Activated T-cell treated with anti-CD3 and anti-CD28 coated beads for 1 hour (primary cell): ENCODE measurements around the gene NR2C2AP.
"Not testable (repeated sequence)": the region's sequence is repeated elsewhere in the genome, so short reads cannot be mapped to it uniquely, and the experiment has no call there.

Experiments
- DNase-seq: peaks from one replicate; pipeline ENCODE4 v3.0.0-alpha.2; 2020; ENCODE audit warnings: low read depth

NR2C2AP gene

DNA sequence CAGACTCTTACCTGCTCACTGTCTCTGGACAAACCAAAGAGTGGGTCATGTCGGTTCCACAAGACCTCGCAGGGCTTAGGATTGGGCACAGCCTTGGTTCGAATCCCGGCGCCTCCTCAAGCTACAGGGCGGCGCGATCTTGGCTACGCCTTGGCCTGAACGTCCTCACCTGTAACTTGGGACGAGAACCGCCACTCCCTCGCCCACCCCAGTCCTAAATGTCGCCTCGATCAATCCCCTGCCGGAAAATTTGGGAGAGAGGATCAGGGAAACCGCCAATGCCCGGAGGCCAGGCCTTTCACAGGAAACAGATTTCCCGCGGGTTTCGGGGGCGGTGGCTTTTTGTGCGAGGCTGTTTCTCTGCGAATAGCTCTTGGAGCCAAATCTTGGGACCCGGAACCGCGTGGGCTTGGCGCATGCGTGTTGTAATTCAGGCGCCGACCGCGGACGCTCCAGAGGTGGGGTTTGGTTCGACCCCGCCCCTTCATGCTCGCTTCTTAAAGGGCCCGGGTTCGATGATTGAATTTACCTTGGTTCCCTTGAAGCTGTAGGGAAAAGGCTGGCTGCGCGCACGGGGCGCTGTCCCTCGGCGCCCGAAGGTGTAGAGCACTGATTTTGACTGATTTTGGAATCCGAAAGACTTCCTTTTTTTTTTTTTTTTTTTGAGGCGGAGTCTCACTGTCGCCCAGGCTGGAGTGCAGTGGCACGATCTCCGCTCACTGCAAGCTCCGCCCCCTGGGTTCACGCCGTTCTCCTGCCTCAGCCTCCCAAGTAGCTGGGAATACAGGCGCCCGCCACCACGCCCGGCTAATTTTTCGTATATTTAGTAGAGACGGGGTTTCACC is at the start of gene NR2C2AP:
Gene NR2C2AP, minus strand, starts transcription at position 403 of the 845 bp plus-strand sequence. Its CDS starts 354 bp downstream, at position 49.
- peak; percentile 89 for DNase-seq

GRCh38 chr19:19250196-19250801 is 47.1 kb upstream of the NR2C2AP start:
- DNase-seq: no peak

DNA sequence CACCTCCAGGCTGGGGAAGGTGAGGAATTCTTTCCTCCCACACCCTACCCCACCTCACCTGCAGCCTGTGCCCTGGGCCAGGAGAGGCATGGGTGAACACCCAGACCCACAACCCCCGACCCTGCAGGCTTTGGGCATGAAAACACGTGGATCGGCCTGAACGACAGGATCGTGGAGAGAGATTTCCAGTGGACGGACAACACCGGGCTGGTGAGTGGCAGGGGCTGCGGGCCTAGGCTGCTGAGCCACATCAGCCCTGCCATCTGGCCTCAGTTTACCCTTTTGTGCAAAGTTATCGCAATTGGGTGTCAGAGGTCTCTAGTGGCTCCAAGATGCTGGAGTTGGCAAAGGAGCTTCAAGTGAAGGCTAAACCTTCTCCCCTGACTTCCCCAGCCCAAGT is 37.3 kb upstream of the NR2C2AP start:
- no peak for DNase-seq

DNA sequence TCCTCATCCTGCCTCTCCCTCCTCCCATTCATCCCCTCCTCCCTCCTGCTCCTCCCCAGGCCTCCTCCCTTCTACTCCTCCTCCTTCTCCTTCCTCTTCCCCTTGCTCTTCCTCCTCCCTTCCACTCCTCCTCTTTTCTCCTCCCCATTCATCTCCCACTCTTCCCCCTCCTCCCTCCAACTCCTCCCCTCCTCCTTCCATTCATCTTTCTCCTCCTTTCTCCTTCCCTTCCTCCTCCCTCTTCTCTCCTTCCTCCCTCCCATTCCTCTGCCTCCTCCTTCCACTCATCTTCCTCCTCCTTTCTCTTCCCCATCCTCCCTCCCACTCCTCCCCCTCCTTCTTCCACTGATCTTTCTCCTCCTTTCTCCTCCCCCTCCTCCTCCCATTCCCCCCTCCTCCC is 36.5 kb upstream of the NR2C2AP start:
- DNase-seq: no peak

GRCh38 chr19:19238126-19238894 is 35.1 kb upstream of the NR2C2AP start:
- DNase-seq: no peak

DNA sequence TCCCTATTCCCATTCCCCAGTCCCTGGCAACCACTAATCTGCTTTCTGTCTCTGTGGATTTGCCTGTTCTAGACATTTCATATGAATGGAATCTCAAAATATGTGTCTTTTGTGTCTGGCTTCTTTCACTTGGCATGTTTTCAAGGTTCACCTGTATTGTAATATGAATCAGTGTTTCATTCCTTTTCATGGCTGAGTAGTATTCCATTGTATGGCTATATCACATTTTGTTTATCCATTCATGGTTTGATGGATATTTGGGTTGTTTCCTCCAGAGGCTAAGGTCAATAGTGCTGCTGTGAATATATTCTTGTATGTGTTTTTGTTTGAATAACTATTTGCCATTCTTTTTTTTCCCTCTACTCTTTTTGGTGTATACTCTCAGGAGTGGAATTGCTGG is 33.0 kb upstream of the NR2C2AP start:
- no peak for DNase-seq

DNA sequence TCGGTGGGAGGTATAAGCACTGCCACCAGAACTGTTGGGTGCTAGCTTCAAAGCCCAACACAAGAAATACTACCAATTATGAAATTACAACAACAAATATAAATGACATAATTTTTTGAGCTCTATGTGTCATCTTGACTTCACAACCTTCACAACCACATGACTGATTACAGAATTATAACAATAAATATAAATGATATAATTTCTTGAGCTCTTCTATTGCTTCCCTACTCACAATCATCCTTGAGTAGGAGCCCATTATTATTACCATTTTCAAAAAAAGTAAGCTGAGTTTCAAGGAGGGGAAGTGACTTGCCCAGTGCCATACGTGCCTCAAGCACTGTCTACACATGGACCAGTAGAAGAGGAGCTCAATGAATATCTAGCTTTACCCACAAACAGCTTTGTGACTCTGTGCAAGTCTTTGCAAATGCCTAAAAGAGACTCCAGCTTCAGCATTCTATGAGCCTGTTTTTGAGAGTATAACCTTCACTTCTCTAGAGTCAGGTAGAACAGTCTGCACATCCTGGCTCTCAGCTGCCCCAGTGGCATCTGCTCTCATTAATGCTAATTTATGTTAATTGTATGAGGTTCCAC is 31.1 kb upstream of the NR2C2AP start:
- DNase-seq: no peak

- no peak for DNase-seq
These were observed 29.1 kb upstream of the NR2C2AP start for GRCh38 chr19:19232261-19232721.

- DNase-seq: no peak
These were observed 27.8 kb upstream of the NR2C2AP start for GRCh38 chr19:19230999-19231398.

- no peak for DNase-seq
These were observed 26.5 kb upstream of the NR2C2AP start for GRCh38 chr19:19229701-19230100.

DNA sequence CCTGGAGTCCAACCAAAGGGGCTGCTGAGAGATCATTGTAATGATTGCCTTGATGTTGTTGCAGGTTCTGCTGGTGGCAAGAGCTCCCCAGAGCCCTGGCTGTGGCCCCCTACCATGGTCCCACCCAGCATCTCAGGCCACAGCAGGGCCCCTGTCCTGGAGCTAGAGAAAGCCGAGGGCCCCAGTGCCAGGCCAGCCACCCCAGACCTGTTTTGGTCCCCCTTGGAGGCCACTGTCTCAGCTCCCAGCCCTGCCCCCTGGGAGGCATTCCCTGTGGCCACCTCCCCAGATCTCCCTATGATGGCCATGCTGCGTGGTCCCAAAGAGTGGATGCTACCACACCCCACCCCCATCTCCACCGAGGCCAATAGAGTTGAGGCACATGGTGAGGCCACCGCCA is 24.0 kb upstream of the NR2C2AP start:
- no peak for DNase-seq

DNA sequence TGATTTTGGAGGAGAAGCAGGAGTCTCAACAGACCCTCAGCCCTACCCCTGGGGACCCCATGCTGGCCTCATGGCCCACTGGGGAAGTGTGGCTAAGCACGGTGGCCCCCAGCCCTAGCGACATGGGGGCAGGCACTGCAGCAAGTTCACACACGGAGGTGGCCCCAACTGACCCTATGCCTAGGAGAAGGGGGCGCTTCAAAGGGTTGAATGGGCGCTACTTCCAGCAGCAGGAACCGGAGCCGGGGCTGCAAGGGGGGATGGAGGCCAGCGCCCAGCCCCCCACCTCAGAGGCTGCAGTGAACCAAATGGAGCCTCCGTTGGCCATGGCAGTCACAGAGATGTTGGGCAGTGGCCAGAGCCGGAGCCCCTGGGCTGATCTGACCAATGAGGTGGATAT is 23.4 kb upstream of the NR2C2AP start:
- DNase-seq: no peak

DNA sequence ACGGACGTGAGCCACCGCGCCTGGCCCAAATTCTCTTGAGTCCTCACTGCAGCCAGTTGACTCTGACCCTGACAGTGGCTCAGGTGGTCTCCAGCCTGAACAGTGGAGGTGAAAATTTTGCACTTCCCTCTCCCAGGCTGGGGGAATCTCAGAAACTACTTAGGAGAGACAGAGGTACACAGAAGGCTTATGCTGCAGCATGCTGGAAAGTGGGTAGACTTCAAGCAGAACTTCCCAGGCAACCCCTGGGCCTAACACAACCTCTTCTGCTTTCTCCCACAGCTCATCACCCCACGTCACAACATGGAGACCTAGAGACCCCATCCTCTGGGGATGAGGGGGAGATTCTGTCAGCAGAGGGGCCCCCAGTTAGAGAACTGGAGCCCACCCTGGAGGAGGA is 23.0 kb upstream of the NR2C2AP start:
- DNase-seq: no peak

DNA sequence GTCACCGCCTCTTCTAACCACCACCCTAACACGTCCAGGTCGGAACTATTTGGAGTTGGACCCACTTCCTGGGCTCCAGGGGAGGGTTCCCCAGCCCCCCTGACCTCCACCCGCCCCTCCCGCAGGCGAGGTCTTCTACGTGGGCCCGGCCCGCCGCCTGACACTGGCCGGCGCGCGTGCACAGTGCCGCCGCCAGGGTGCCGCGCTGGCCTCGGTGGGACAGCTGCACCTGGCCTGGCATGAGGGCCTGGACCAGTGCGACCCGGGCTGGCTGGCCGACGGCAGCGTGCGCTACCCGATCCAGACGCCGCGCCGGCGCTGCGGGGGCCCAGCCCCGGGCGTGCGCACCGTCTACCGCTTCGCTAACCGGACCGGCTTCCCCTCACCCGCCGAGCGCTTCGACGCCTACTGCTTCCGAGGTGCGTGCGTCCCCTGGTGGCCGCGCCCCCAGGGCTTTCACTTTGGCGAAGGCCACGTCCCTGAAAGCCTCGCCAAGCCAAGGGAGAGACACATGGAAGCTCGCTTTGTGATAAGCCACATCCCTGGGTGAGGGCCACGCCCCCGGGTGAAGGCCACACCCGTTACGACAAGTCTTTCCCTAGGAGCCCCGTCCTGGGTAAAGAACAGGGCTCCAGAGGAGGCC is 21.8 kb upstream of the NR2C2AP start:
- peak; percentile 73 for DNase-seq

- no peak for DNase-seq
These were observed 21.1 kb upstream of the NR2C2AP start for GRCh38 chr19:19224150-19224851.

- no peak for DNase-seq
These were observed 20.4 kb upstream of the NR2C2AP start for GRCh38 chr19:19223636-19224035.

- no peak for DNase-seq
These were observed 19.8 kb upstream of the NR2C2AP start for GRCh38 chr19:19223060-19223459.

GRCh38 chr19:19221000-19221399 is 17.8 kb upstream of the NR2C2AP start:
- not testable (repeated sequence) for DNase-seq

DNA sequence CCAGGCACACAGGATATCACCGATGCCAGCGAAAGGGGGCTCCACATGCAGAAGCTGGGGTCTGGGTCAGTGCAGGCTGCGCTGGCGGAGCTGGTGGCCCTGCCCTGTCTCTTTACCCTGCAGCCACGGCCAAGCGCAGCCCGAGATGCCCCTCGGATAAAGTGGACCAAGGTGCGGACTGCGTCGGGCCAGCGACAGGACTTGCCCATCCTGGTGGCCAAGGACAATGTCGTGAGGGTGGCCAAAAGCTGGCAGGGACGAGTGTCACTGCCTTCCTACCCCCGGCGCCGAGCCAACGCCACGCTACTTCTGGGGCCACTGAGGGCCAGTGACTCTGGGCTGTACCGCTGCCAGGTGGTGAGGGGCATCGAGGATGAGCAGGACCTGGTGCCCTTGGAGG is 15.7 kb upstream of the NR2C2AP start:
- DNase-seq: no peak

DNA sequence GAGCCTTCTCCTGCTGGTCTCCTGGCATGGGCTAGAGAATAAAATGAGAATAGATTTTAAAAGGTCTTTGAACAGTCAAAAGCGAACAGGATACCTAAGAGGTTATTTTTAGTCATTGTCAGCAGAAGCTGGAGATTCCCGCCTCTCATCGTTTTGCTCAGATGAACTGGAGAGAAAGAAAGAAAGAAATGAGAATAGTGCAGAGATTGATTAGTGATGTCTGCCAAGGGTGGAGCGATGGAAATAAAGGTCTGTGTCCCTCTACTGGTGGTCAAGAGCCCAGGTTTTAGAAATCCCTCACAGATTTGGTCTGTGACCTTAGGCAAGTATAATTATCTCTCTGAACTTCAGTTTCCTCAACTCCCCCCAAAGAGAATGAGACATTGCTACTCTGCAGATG is 13.9 kb upstream of the NR2C2AP start:
- DNase-seq: no peak

- DNase-seq: no peak
These were observed 12.6 kb upstream of the NR2C2AP start for GRCh38 chr19:19215792-19216191.
